ENCODE results near the gene CIB4.

GRCh38 chr2:26666671-26667070, 25.5 kb upstream of the CIB4 start:
- TF ChIP-seq EZH2 (IDR thresholded peaks at IDR 0.05; ENCODE audit: low read depth) (no peak), CTCF (conservative IDR thresholded peaks at IDR 0.05) (no peak)

Measured in PC-9 (cell line).